H1 (cell line): Measurements from ENCODE around the gene SLC24A4. TPM values are rescaled to one million over a fixed set of nuclear protein-coding genes. Genes with fewer than 3 reads are reported as not detected.

Experiments
- CTCF ChIP-seq, 3 experiments: IDR thresholded peaks; 1 replicate in 2 of 3; 2 replicates in 1 of 3; pipeline versions ENCODE4 v1.5.1 to v1.6.1; 2011; ENCODE audit warnings: low read length in 3 of 3, mild to moderate bottlenecking in 3 of 3, inconsistent platforms in 2 of 3, low read depth in 1 of 3, moderate library complexity in 1 of 3; ENCODE audit not compliant: insufficient read depth in 1 of 3; ENCODE audit errors: control extremely low read depth in 1 of 3
- JUN ChIP-seq: IDR thresholded peaks from 2 replicates; pipeline ENCODE4 v1.6.1; 2011; ENCODE audit warnings: low read depth, mild to moderate bottlenecking, improper control_type of control experiment, low read length
- polyA plus RNA-seq, 7 experiments: library from polyadenylated mRNA; depleted of rRNA in 3 of 7; stranded (reverse) in 5 of 7; unstranded in 2 of 7; fragments of >200 nt in 5 of 7; fragments of 200-250 nt in 2 of 7; gene quantifications; 1 replicate in 5 of 7; 2 replicates in 1 of 7; 4 replicates in 1 of 7; pipeline versions ENCODE4 v1.2.1 to v1.2.3, GENCODE V29; 2011 to 2013; ENCODE audit warnings: missing spikeins in 2 of 7, mixed read lengths in 2 of 7
- total RNA-seq: library from RNA; stranded (reverse); fragmentation: NEBNext Ultra II Directional; extraction: Animal tissue kit (Norgen Biotek cat#: 25700); gene quantifications from 2 replicates; pipeline ENCODE4 v1.2.1, GENCODE V29; 2021

The SLC24A4 gene
- total and polyA plus RNA-seq, 2 of the 8 experiments (the other 6 are each of a cell fraction or from before 2014, with no cell fraction given): 0.27 to 0.89 TPM

- TF ChIP-seq CTCF (IDR thresholded peaks at IDR 0.05; ENCODE audit: control extremely low read depth in 1 of 3, insufficient read depth in 1 of 3, low read depth in 1 of 3, low read length in 3 of 3) (no peak), JUN (no peak)
These were observed 170.5 kb downstream of the SLC24A4 start (continued) for GRCh38 chr14:92493492-92493891.
